Measurements from ENCODE around the gene FN1.

DNA sequence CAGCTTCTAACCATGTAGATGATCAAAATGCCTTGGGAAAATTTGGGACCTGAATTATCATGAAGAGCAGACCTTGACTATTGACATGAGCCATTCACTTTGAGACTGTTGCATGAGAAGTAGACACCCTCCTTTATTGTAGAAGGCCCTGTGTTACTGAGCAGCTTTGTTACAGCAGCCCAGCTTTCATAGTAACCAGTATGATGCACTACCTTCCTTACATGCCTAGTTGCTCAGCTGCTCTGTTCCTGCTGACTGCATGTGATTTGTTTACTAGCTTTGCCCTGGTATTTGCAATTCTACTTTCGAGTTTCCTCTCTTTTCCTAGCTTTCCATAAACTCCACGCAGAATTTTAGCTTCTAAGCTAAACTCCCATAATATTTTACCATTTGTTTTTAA, 11.2 kb upstream of the FN1 start:
- no peak for TF ChIP-seq CBX8 (IDR thresholded peaks at IDR 0.05)
- no peak for TF ChIP-seq RFX5 (IDR thresholded peaks at IDR 0.05)
- no peak for TF ChIP-seq BHLHE40 (IDR thresholded peaks at IDR 0.05; ENCODE audit: low read depth, low read length)
- no peak for TF ChIP-seq POLR2A (IDR thresholded peaks at IDR 0.05; ENCODE audit: low read length)

Measured in A549 (cell line).